Activated CD8-positive, alpha-beta T cell treated with anti-CD3 and anti-CD28 coated beads for 36 hours (primary cell): Measurements from ENCODE around the gene CHSY3. TPM values are rescaled to one million over a fixed set of nuclear protein-coding genes. Genes with fewer than 3 reads are reported as not detected.

Source experiments
- ATAC-seq: fragments of 200-7000 bp; cut with Tn5 transposase; one replicate; pipeline ENCODE4 v1.10.0; 2021; ENCODE audit warnings: mild to moderate bottlenecking, moderate library complexity
- CTCF ChIA-PET: fragments of 350-600 bp; sonication (Branson Sonifier 250); formaldehyde crosslinking; loops from one replicate; lab custom pipeline; 2021; ENCODE audit warnings: antibody characterized with exemption; lab: Charles Lee
- POLR2A ChIA-PET: fragments of 350-600 bp; sonication (Branson Sonifier 250); formaldehyde crosslinking; loops from one replicate; lab custom pipeline; 2021; ENCODE audit warnings: antibody characterized with exemption; lab: Charles Lee
- DNase-seq: peaks from one replicate; pipeline ENCODE4 v3.0.0-alpha.2; 2020
- H3K27ac Mint-ChIP-seq: one replicate; pipeline ENCODE4 v1.8.0; 2021; ENCODE audit warnings: mild to moderate bottlenecking, mixed read lengths
- H3K27me3 Mint-ChIP-seq: one replicate; pipeline ENCODE4 v1.8.0; 2021; ENCODE audit warnings: mixed read lengths
- H3K36me3 Mint-ChIP-seq: one replicate; pipeline ENCODE4 v1.8.0; 2021; ENCODE audit warnings: low read depth, mixed read lengths
- H3K4me1 Mint-ChIP-seq: one replicate; pipeline ENCODE4 v1.8.0; 2021; ENCODE audit warnings: low read depth, mixed read lengths
- H3K4me3 Mint-ChIP-seq: one replicate; pipeline ENCODE4 v1.8.0; 2021; ENCODE audit warnings: mild to moderate bottlenecking, moderate library complexity, mixed read lengths
- H3K9me3 Mint-ChIP-seq: one replicate; pipeline ENCODE4 v1.8.0; 2021; ENCODE audit warnings: mixed read lengths
- CTCF ChIP-seq: fragments of 200-600 bp; IDR thresholded peaks from one replicate; pipeline ENCODE4 v1.8.0; 2022; ENCODE audit warnings: antibody characterized with exemption, mild to moderate bottlenecking
- intact Hi-C: fragments of 100-400 bp; cut with micrococcal nuclease; formaldehyde crosslinking; loops from one replicate; pipeline ENCODE4 v1.10.0; 2022
- total RNA-seq, 2 experiments: library from RNA; stranded (reverse); gene quantifications; one replicate each; pipeline ENCODE4 v1.2.3, GENCODE V29; 2021

The CHSY3 gene
- total RNA-seq, 2 experiments from 2014 or later = not detected

- POLR2A ChIA-PET = no interaction called here
- H3K4me1 Mint-ChIP-seq = no peaks in the 10 kb centered on the region
- no peak for DNase-seq
- no peaks in the 10 kb centered on the region for H3K36me3 Mint-ChIP-seq
- H3K4me3 Mint-ChIP-seq = no peak overlapping the region
- CTCF ChIA-PET = no interaction called here
- peaks cover 3% of the 10 kb centered on the region for H3K27me3 Mint-ChIP-seq
- no peak for ATAC-seq
- H3K9me3 Mint-ChIP-seq = no peaks in the 10 kb centered on the region
- no peak overlapping the region for H3K27ac Mint-ChIP-seq
- intact Hi-C loops = no loop called here
- TF ChIP-seq CTCF = no peak
These were observed 131.1 kb downstream of the CHSY3 start for GRCh38 chr5:130035388-130035787.

- no peak overlapping the region for H3K27ac Mint-ChIP-seq
- CTCF ChIA-PET = no interaction called here
- H3K4me3 Mint-ChIP-seq = no peak overlapping the region
- no peaks in the 10 kb centered on the region for H3K4me1 Mint-ChIP-seq
- DNase-seq = no peak
- POLR2A ChIA-PET = no interaction called here
- intact Hi-C loops = no loop called here
- H3K9me3 Mint-ChIP-seq = no peaks in the 10 kb centered on the region
- TF ChIP-seq CTCF = no peak
- no peaks in the 10 kb centered on the region for H3K27me3 Mint-ChIP-seq
- no peaks in the 10 kb centered on the region for H3K36me3 Mint-ChIP-seq
- no peak for ATAC-seq
These were observed 133.6 kb downstream of the CHSY3 start for GRCh38 chr5:130037905-130038304.

- CTCF ChIA-PET = no interaction called here
- no peak overlapping the region for H3K4me3 Mint-ChIP-seq
- no peaks in the 10 kb centered on the region for H3K27me3 Mint-ChIP-seq
- DNase-seq (no peak), ATAC-seq (no peak)
- no peaks in the 10 kb centered on the region for H3K4me1 Mint-ChIP-seq
- no peak overlapping the region for H3K27ac Mint-ChIP-seq
- POLR2A ChIA-PET = no interaction called here
- intact Hi-C loops = no loop called here
- H3K36me3 Mint-ChIP-seq = no peaks in the 10 kb centered on the region
- no peak for TF ChIP-seq CTCF
- H3K9me3 Mint-ChIP-seq = no peaks in the 10 kb centered on the region
These were observed 139.6 kb downstream of the CHSY3 start for GRCh38 chr5:130043834-130044233.

- no peaks in the 10 kb centered on the region for H3K4me1 Mint-ChIP-seq
- no peak overlapping the region for H3K4me3 Mint-ChIP-seq
- no peaks in the 10 kb centered on the region for H3K27me3 Mint-ChIP-seq
- H3K27ac Mint-ChIP-seq = no peak overlapping the region
- H3K36me3 Mint-ChIP-seq = no peaks in the 10 kb centered on the region
- DNase-seq = no peak
- ATAC-seq = no peak
- POLR2A ChIA-PET = no interaction called here
- no peak for TF ChIP-seq CTCF
- intact Hi-C loops = no loop called here
- H3K9me3 Mint-ChIP-seq = no peaks in the 10 kb centered on the region
- CTCF ChIA-PET = no interaction called here
These were observed 141.1 kb downstream of the CHSY3 start for GRCh38 chr5:130045334-130045733.

- Mint-ChIP-seq H3K27me3 (no peaks in the 10 kb centered on the region), H3K27ac (no peak overlapping the region), H3K9me3 (no peaks in the 10 kb centered on the region), H3K36me3 (no peaks in the 10 kb centered on the region), H3K4me3 (no peak overlapping the region), H3K4me1 (no peaks in the 10 kb centered on the region)
- POLR2A ChIA-PET = no interaction called here
- CTCF ChIA-PET = no interaction called here
- TF ChIP-seq CTCF = no peak
- no peak for DNase-seq
- intact Hi-C loops = no loop called here
- ATAC-seq = no peak
These were observed 146.3 kb downstream of the CHSY3 start for GRCh38 chr5:130050585-130050984.
